HepG2 (cell line): ENCODE results near the gene CLDN3. TPM values are rescaled to one million over a fixed set of nuclear protein-coding genes. Genes with fewer than 3 reads are reported as not detected.

Experiments
- CEBPB ChIP-seq: IDR thresholded peaks from 2 replicates; pipeline ENCODE4 v1.6.1; 2011; ENCODE audit warnings: low read depth, low read length, improper control_type of control experiment, borderline replicate concordance
- CEBPG ChIP-seq: IDR thresholded peaks from 2 replicates; pipeline ENCODE4 v1.6.1; 2016
- GZF1 ChIP-seq: sonication (generic); formaldehyde crosslinking; IDR thresholded peaks from 2 replicates; pipeline ENCODE4 v1.5.1; 2020; ENCODE audit warnings: mild to moderate bottlenecking, missing genetic modification reagents
- HBP1 ChIP-seq: IDR thresholded peaks from 2 replicates; pipeline ENCODE4 v1.6.1; 2016; ENCODE audit warnings: low read depth, control low read depth
- HDAC1 ChIP-seq: sonication (generic); formaldehyde crosslinking; IDR thresholded peaks from 2 replicates; pipeline ENCODE4 v1.5.1; 2020; ENCODE audit warnings: mild to moderate bottlenecking, missing genetic modification reagents
- HNF4A ChIP-seq: sonication (generic); formaldehyde crosslinking; IDR thresholded peaks from 2 replicates; pipeline ENCODE4 v1.4.0; 2020; ENCODE audit warnings: missing genetic modification reagents
- HNF4G ChIP-seq, 2 experiments: sonication (generic) in 1 of 2; formaldehyde crosslinking in 1 of 2; IDR thresholded peaks; 2 replicates each; pipeline versions ENCODE4 v1.4.0 to v1.6.1; 2011 to 2020; ENCODE audit warnings: borderline replicate concordance in 2 of 2, low read depth in 2 of 2, mild to moderate bottlenecking in 2 of 2, low read length in 1 of 2, missing genetic modification reagents in 1 of 2, moderate library complexity in 1 of 2
- HNRNPUL1 ChIP-seq: fragments of 200-400 bp; formaldehyde crosslinking; IDR thresholded peaks from 2 replicates; pipeline ENCODE4 v1.6.1; 2017; ENCODE audit warnings: low read depth, mild to moderate bottlenecking, low read length, moderate library complexity
- ISL2 ChIP-seq: sonication (generic); formaldehyde crosslinking; IDR thresholded peaks from 2 replicates; pipeline ENCODE4 v1.5.0; 2020; ENCODE audit warnings: missing genetic modification reagents
- KLF12 ChIP-seq: sonication (generic); formaldehyde crosslinking; IDR thresholded peaks from 2 replicates; pipeline ENCODE4 v1.4.0; 2020; ENCODE audit warnings: missing genetic modification reagents, borderline replicate concordance
- KLF13 ChIP-seq: sonication (generic); formaldehyde crosslinking; IDR thresholded peaks from 2 replicates; pipeline ENCODE4 v1.4.0; 2020; ENCODE audit warnings: mild to moderate bottlenecking, missing genetic modification reagents
- MATR3 ChIP-seq: sonication (generic); formaldehyde crosslinking; IDR thresholded peaks from 2 replicates; pipeline ENCODE4 v1.4.0; 2020; ENCODE audit warnings: missing genetic modification reagents
- MEIS1 ChIP-seq: sonication (generic); formaldehyde crosslinking; IDR thresholded peaks from 2 replicates; pipeline ENCODE4 v1.9.0; 2021; ENCODE audit warnings: mild to moderate bottlenecking, missing genetic modification reagents, moderate library complexity, borderline replicate concordance
- NBN ChIP-seq: fragments of 450-650 bp; conservative IDR thresholded peaks from 2 replicates; pipeline ENCODE4 v1.6.1; 2017
- NFRKB ChIP-seq: fragments of 450-650 bp; IDR thresholded peaks from 2 replicates; pipeline ENCODE4 v1.6.1; 2017
- RFX3 ChIP-seq: IDR thresholded peaks from 2 replicates; pipeline ENCODE4 v1.6.1; 2016; ENCODE audit warnings: missing biosample characterization, missing genetic modification reagents
- RFX5 ChIP-seq: IDR thresholded peaks from 2 replicates; pipeline ENCODE4 v1.6.1; 2011; ENCODE audit warnings: low read depth, low read length, improper control_type of control experiment
- SMARCE1 ChIP-seq: fragments of 450-650 bp; IDR thresholded peaks from 2 replicates; pipeline ENCODE4 v1.6.1; 2017; ENCODE audit warnings: borderline replicate concordance
- SUZ12 ChIP-seq: fragments of 150-350 bp; IDR thresholded peaks from 2 replicates; pipeline ENCODE4 v1.6.1; 2014; ENCODE audit warnings: low read depth, low read length
- TBL1XR1 ChIP-seq: fragments of 150-350 bp; IDR thresholded peaks from 2 replicates; pipeline ENCODE4 v1.6.1; 2014; ENCODE audit warnings: borderline replicate concordance, low read length; ENCODE audit not compliant: partially characterized antibody
- TEAD2 ChIP-seq: sonication (generic); formaldehyde crosslinking; IDR thresholded peaks from 2 replicates; pipeline ENCODE4 v1.9.0; 2021; ENCODE audit warnings: missing genetic modification reagents
- TP53 ChIP-seq: sonication (generic); formaldehyde crosslinking; conservative IDR thresholded peaks from 2 replicates; pipeline ENCODE4 v1.4.0; 2020; ENCODE audit warnings: missing genetic modification reagents
- YEATS2 ChIP-seq: sonication (generic); formaldehyde crosslinking; IDR thresholded peaks from 2 replicates; pipeline ENCODE4 v1.4.0; 2020; ENCODE audit warnings: missing genetic modification reagents, borderline replicate concordance
- ZNF264 ChIP-seq: sonication (generic); formaldehyde crosslinking; IDR thresholded peaks from 2 replicates; pipeline ENCODE4 v1.4.0; 2020; ENCODE audit warnings: missing genetic modification reagents
- ZNF3 ChIP-seq: IDR thresholded peaks from 2 replicates; pipeline ENCODE4 v1.7.0; 2017; ENCODE audit warnings: inconsistent platforms
- ZNF350 ChIP-seq: sonication (generic); formaldehyde crosslinking; IDR thresholded peaks from 2 replicates; pipeline ENCODE4 v1.4.0; 2020; ENCODE audit warnings: mild to moderate bottlenecking, low read depth, missing genetic modification reagents, borderline replicate concordance
- ZNF496 ChIP-seq: sonication (generic); formaldehyde crosslinking; IDR thresholded peaks from 2 replicates; pipeline ENCODE4 v1.8.1; 2023; ENCODE audit warnings: mild to moderate bottlenecking, moderate library complexity, missing genetic modification reagents; ENCODE audit not compliant: insufficient replicate concordance
- ZNF615 ChIP-seq: sonication (generic); formaldehyde crosslinking; IDR thresholded peaks from 2 replicates; pipeline ENCODE4 v1.5.0; 2020; ENCODE audit warnings: mild to moderate bottlenecking, missing genetic modification reagents, borderline replicate concordance
- ZNF747 ChIP-seq: sonication (generic); formaldehyde crosslinking; IDR thresholded peaks from 2 replicates; pipeline ENCODE4 v1.8.1; 2023; ENCODE audit warnings: missing genetic modification reagents, mild to moderate bottlenecking, borderline replicate concordance
- ZSCAN25 ChIP-seq: sonication (generic); formaldehyde crosslinking; IDR thresholded peaks from 2 replicates; pipeline ENCODE4 v1.8.0; 2022; ENCODE audit warnings: mild to moderate bottlenecking, missing genetic modification reagents
- polyA plus RNA-seq, 8 experiments: library from polyadenylated mRNA; depleted of rRNA in 3 of 8; stranded (reverse) in 7 of 8; unstranded in 1 of 8; fragments of >200 nt; fragmentation: Illumina TruSeq in 4 of 8; extraction: Trizol in 4 of 8; gene quantifications; 2 replicates each; pipeline versions ENCODE4 v1.2.1 to v1.2.3, GENCODE V29; 2011 to 2016; ENCODE audit warnings: low read depth in 4 of 8, missing spikeins in 1 of 8, mixed read lengths in 1 of 8; ENCODE audit not compliant: insufficient read depth in 1 of 8
- total RNA-seq, 5 experiments: library from RNA; depleted of rRNA; stranded (reverse); fragments of >200 nt; fragmentation: Illumina TruSeq; extraction: Trizol; gene quantifications; 2 replicates each; pipeline ENCODE4 v1.2.3, GENCODE V29; 2016; ENCODE audit warnings: low read depth in 1 of 5
- TF ChIP-seq, protein P1 (sequence below): sonication (generic); formaldehyde crosslinking; IDR thresholded peaks from 2 replicates; pipeline ENCODE4 v1.8.1; 2022; ENCODE audit warnings: mild to moderate bottlenecking, missing genetic modification reagents

The CLDN3 gene
- total and polyA plus RNA-seq, 2 of the 13 experiments (the other 11 are each of a cell fraction or from before 2014, with no cell fraction given) = 0.31 to 0.51 TPM

GRCh38 chr7:73742753-73743641 is 27.1 kb downstream of the CLDN3 start (continued):
- TF ChIP-seq, protein P1, sequence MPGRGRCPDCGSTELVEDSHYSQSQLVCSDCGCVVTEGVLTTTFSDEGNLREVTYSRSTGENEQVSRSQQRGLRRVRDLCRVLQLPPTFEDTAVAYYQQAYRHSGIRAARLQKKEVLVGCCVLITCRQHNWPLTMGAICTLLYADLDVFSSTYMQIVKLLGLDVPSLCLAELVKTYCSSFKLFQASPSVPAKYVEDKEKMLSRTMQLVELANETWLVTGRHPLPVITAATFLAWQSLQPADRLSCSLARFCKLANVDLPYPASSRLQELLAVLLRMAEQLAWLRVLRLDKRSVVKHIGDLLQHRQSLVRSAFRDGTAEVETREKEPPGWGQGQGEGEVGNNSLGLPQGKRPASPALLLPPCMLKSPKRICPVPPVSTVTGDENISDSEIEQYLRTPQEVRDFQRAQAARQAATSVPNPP (CRISPR knock-in tag) = no peak
- TF ChIP-seq HNRNPUL1 (no peak), KLF12 (CRISPR knock-in tag) (no peak), ZNF350 (CRISPR knock-in tag) (peak; percentile 65; the same call in 1 of the 2 replicates), HBP1 (no peak), GZF1 (CRISPR knock-in tag) (no peak), MEIS1 (CRISPR knock-in tag) (no peak), TP53 (CRISPR knock-in tag) (no peak), ZNF747 (CRISPR knock-in tag) (no peak), RFX5 (0 out of 2 replicates have a peak, but pooled peaks have one; percentile 12), ISL2 (no peak), SMARCE1 (no peak), RFX3 (CRISPR knock-in tag) (peak; percentile 87), ZNF496 (no peak), YEATS2 (CRISPR knock-in tag) (no peak), CEBPB (0 out of 2 replicates have a peak, but pooled peaks have one; percentile 12), TEAD2 (CRISPR knock-in tag) (no peak), NBN (no peak), ZSCAN25 (CRISPR knock-in tag) (no peak), HNF4G (IDR thresholded peaks at IDR 0.05; ENCODE audit: borderline replicate concordance, low read depth, low read length) (peak; percentile 50; the same call in 1 of the 2 replicates), HNF4G (CRISPR knock-in tag; IDR thresholded peaks at IDR 0.05; ENCODE audit: borderline replicate concordance, low read depth) (no peak), MATR3 (CRISPR knock-in tag) (no peak), NFRKB (no peak), ZNF3 (CRISPR knock-in tag) (no peak), HDAC1 (peak; percentile 60), CEBPG (CRISPR knock-in tag) (peak; percentile 54), ZNF615 (CRISPR knock-in tag) (no peak), ZNF264 (CRISPR knock-in tag) (no peak), HNF4A (CRISPR knock-in tag) (peak; percentile 22; the same call in 1 of the 2 replicates), SUZ12 (no peak), KLF13 (CRISPR knock-in tag) (no peak), TBL1XR1 (no peak)
